CD14-positive monocyte (primary cell): ENCODE data around the gene S100A4. TPM values are rescaled to one million over a fixed set of nuclear protein-coding genes. Genes with fewer than 3 reads are reported as not detected.

Experiments
- DNase-seq, 3 donors: peaks; one replicate each; pipeline ENCODE4 v3.0.0-alpha.2; 2011 to 2022
- H2AFZ ChIP-seq: 2 replicates; pipeline ENCODE4 v1.6.0; 2012; ENCODE audit warnings: mild to moderate bottlenecking, low read depth, low read length, inconsistent platforms; ENCODE audit not compliant: insufficient read depth, poor library complexity, severe bottlenecking
- H3K27ac ChIP-seq, 2 donors: 1 replicate in 1 of 2; 2 replicates in 1 of 2; pipeline ENCODE4 v1.5.1; 2012 to 2013; ENCODE audit warnings: low read length in 2 of 2, control low read depth in 1 of 2, inconsistent platforms in 1 of 2, low read depth in 1 of 2, mild to moderate bottlenecking in 1 of 2
- H3K27me3 ChIP-seq, 2 donors: one replicate each; pipeline versions ENCODE4 v1.6.0 to v1.6.1; 2011 to 2013; ENCODE audit warnings: low read length in 2 of 2; ENCODE audit not compliant: control insufficient read depth in 2 of 2, insufficient read depth in 2 of 2
- H3K36me3 ChIP-seq, 2 donors: replicated peaks in 1 of 2; 1 replicate in 1 of 2; 2 replicates in 1 of 2; pipeline versions ENCODE4 v1.5.1 to v1.6.1; 2012 to 2013; ENCODE audit warnings: low read length in 2 of 2, control low read depth in 1 of 2, inconsistent platforms in 1 of 2, mild to moderate bottlenecking in 1 of 2; ENCODE audit not compliant: insufficient read depth in 2 of 2, control insufficient read depth in 1 of 2
- H3K4me1 ChIP-seq, 2 donors: 1 replicate in 1 of 2; 2 replicates in 1 of 2; pipeline versions ENCODE4 v1.5.1 to v1.6.1; 2012 to 2013; ENCODE audit warnings: low read length in 2 of 2, control low read depth in 1 of 2, inconsistent platforms in 1 of 2, mild to moderate bottlenecking in 1 of 2, moderate library complexity in 1 of 2; ENCODE audit not compliant: insufficient read depth in 2 of 2, control insufficient read depth in 1 of 2
- H3K4me2 ChIP-seq: replicated peaks from 2 replicates; pipeline ENCODE3; 2012; ENCODE audit warnings: low read length, moderate library complexity, mild to moderate bottlenecking; ENCODE audit not compliant: poor library complexity, severe bottlenecking; ENCODE audit errors: extremely low read depth
- H3K4me3 ChIP-seq, 3 experiments: fragments of 200-600 bp in 1 of 3; sonication (generic) in 1 of 3; replicated peaks in 1 of 3; 1 replicate in 2 of 3; 2 replicates in 1 of 3; pipeline ENCODE4 v1.5.1; 2011 to 2013; ENCODE audit warnings: low read length in 3 of 3, mild to moderate bottlenecking in 3 of 3, control low read depth in 2 of 3, low read depth in 2 of 3, inconsistent platforms in 1 of 3, moderate library complexity in 1 of 3
- H3K79me2 ChIP-seq: 2 replicates; pipeline ENCODE4 v1.6.0; 2012; ENCODE audit warnings: mild to moderate bottlenecking, control low read depth, inconsistent platforms, low read length, moderate library complexity; ENCODE audit not compliant: insufficient read depth
- H3K9ac ChIP-seq: 2 replicates; pipeline ENCODE4 v1.6.0; 2017; ENCODE audit warnings: low read length, mild to moderate bottlenecking; ENCODE audit not compliant: insufficient read depth, poor library complexity, severe bottlenecking
- H3K9me3 ChIP-seq, 2 donors: replicated peaks in 1 of 2; 1 replicate in 1 of 2; 2 replicates in 1 of 2; pipeline versions ENCODE4 v1.5.1 to v1.6.1; 2012 to 2013; ENCODE audit warnings: low read length in 2 of 2, control low read depth in 1 of 2; ENCODE audit not compliant: control insufficient read depth in 1 of 2, insufficient read depth in 1 of 2
- H4K20me1 ChIP-seq: 2 replicates; pipeline ENCODE4 v1.6.0; 2012; ENCODE audit warnings: mild to moderate bottlenecking, low read length, control low read depth, moderate library complexity; ENCODE audit not compliant: insufficient read depth
- H3K27ac Mint-ChIP-seq, 7 donors: one replicate each; pipeline ENCODE4 v1.8.0; 2020; ENCODE audit warnings: mild to moderate bottlenecking in 7 of 7, mixed read lengths in 7 of 7, moderate library complexity in 6 of 7, inconsistent platforms in 2 of 7
- H3K27me3 Mint-ChIP-seq, 3 donors: one replicate each; pipeline ENCODE4 v1.8.0; 2021 to 2022; ENCODE audit warnings: low read depth in 3 of 3, mild to moderate bottlenecking in 3 of 3, mixed read lengths in 3 of 3, moderate library complexity in 3 of 3, inconsistent platforms in 1 of 3
- H3K36me3 Mint-ChIP-seq, 2 donors: one replicate each; pipeline ENCODE4 v1.8.0; 2020; ENCODE audit warnings: mixed read lengths in 2 of 2, inconsistent platforms in 1 of 2, mild to moderate bottlenecking in 1 of 2
- H3K4me1 Mint-ChIP-seq: one replicate; pipeline ENCODE4 v1.8.0; 2020; ENCODE audit warnings: mild to moderate bottlenecking, mixed read lengths
- H3K4me3 Mint-ChIP-seq, 2 donors: one replicate each; pipeline ENCODE4 v1.8.0; 2020; ENCODE audit warnings: mild to moderate bottlenecking in 2 of 2, mixed read lengths in 2 of 2, moderate library complexity in 1 of 2
- H3K9me3 Mint-ChIP-seq, 7 donors: one replicate each; pipeline ENCODE4 v1.8.0; 2020 to 2022; ENCODE audit warnings: mixed read lengths in 7 of 7, mild to moderate bottlenecking in 6 of 7, moderate library complexity in 6 of 7, inconsistent platforms in 2 of 7
- CTCF ChIP-seq: fragments of 200-600 bp; IDR thresholded peaks from one replicate; pipeline ENCODE4 v1.8.0; 2022; ENCODE audit warnings: antibody characterized with exemption, mild to moderate bottlenecking
- WGBS: methylation state at CpG from one replicate; pipeline ENCODE4 v1.1.5; 2013; ENCODE audit warnings: missing lambda C conversion rate; ENCODE audit not compliant: insufficient coverage; 5-methylcytosine and 5-hydroxymethylcytosine counted together
- intact Hi-C, 2 donors: fragments of 100-400 bp; cut with micrococcal nuclease; formaldehyde crosslinking; loops; one replicate each; pipeline versions ENCODE4 v1.15.0 to v1.15.1; 2023
- polyA plus RNA-seq, 3 donors: library from polyadenylated mRNA; depleted of rRNA in 1 of 3; unstranded in 2 of 3; stranded (reverse) in 1 of 3; fragments of 300-500 nt in 2 of 3; fragments of >200 nt in 1 of 3; fragmentation: Illumina TruSeq in 2 of 3; gene quantifications; 1 replicate in 2 of 3; 2 replicates in 1 of 3; pipeline ENCODE4 v1.2.3, GENCODE V29; 2012 to 2021

Gene S100A4
- polyA plus RNA-seq, 3 donors, result 4,538 to 7,344 (median 6,092) TPM

- no peak overlapping the region for H3K4me3 ChIP-seq
- H3K4me2 ChIP-seq, result no peak overlapping the region
- 100% methylated on average over 3 of the region's 3 CpGs for WGBS
- H3K9me3 ChIP-seq, result no peaks in the 10 kb centered on the region
- DNase-seq, result no peak
- H3K79me2 ChIP-seq, result no peaks in the 10 kb centered on the region
- H3K27ac Mint-ChIP-seq, result peak overlapping the region in 1 of 7 donors; percentile 70
- intact Hi-C loops, result no loop called here
- no peaks in the 10 kb centered on the region for H4K20me1 ChIP-seq
- no peak for TF ChIP-seq CTCF
- no peaks in the 10 kb centered on the region for H3K36me3 ChIP-seq
- H3K4me1 ChIP-seq, result peaks cover 34 to 36% of the 10 kb centered on the region in 2 donors
- no peak overlapping the region for H2AFZ ChIP-seq
- H3K27ac ChIP-seq, result no peak overlapping the region
- no peaks in the 10 kb centered on the region for H3K27me3 ChIP-seq
- H3K9ac ChIP-seq, result no peak overlapping the region
- H3K4me1 Mint-ChIP-seq, result peaks cover 42% of the 10 kb centered on the region
- H3K27me3 Mint-ChIP-seq, result peaks cover 0 to 2% (median 2%) of the 10 kb centered on the region in 3 donors
- H3K36me3 Mint-ChIP-seq, result no peaks in the 10 kb centered on the region
- H3K9me3 Mint-ChIP-seq, result no peaks in the 10 kb centered on the region
- H3K4me3 Mint-ChIP-seq, result no peak overlapping the region
These were observed 15.9 kb upstream of the S100A4 start for GRCh38 chr1:153561466-153561985.

- peaks cover 42% of the 10 kb centered on the region for H3K4me1 Mint-ChIP-seq
- WGBS, result 82% methylated on average over 5 of the region's 10 CpGs
- intact Hi-C loops, result no loop called here
These were observed 15.3 kb upstream of the S100A4 start for GRCh38 chr1:153560771-153561465.

More at GRCh38 chr1:153560771-153561465, 15.3 kb upstream of the S100A4 start:
- H3K4me3 Mint-ChIP-seq, result no peak overlapping the region
- no peaks in the 10 kb centered on the region for H3K36me3 ChIP-seq
- H3K27me3 Mint-ChIP-seq, result peaks cover 0 to 2% (median 2%) of the 10 kb centered on the region in 3 donors
- H3K4me2 ChIP-seq, result no peak overlapping the region
- H3K9ac ChIP-seq, result no peak overlapping the region
- DNase-seq, result no peak
- H3K27ac Mint-ChIP-seq, result peak overlapping the region in 1 of 7 donors; percentile 50
- H2AFZ ChIP-seq, result no peak overlapping the region
- no peaks in the 10 kb centered on the region for H3K36me3 Mint-ChIP-seq
- no peaks in the 10 kb centered on the region for H3K9me3 Mint-ChIP-seq
- H3K27me3 ChIP-seq, result no peaks in the 10 kb centered on the region
- no peaks in the 10 kb centered on the region for H4K20me1 ChIP-seq
- H3K4me1 ChIP-seq, result peaks cover 32 to 37% of the 10 kb centered on the region in 2 donors
- H3K79me2 ChIP-seq, result no peaks in the 10 kb centered on the region
- no peaks in the 10 kb centered on the region for H3K9me3 ChIP-seq
- no peak for TF ChIP-seq CTCF
- H3K4me3 ChIP-seq, result no peak overlapping the region
- no peak overlapping the region for H3K27ac ChIP-seq
